Measurements from ENCODE around the gene ENHO. TPM values are rescaled to one million over a fixed set of nuclear protein-coding genes. Genes with fewer than 3 reads are reported as not detected.

ENHO gene
- total and polyA plus RNA-seq, 2 donors (not counting 1 experiment from before 2014, with no cell fraction given), result not detected

- TF ChIP-seq EZH2 (IDR thresholded peaks at IDR 0.05; ENCODE audit: borderline replicate concordance, insufficient read depth, low read depth, low read length, poor library complexity, severe bottlenecking) (no peak), CTCF (IDR thresholded peaks at IDR 0.05) (no peak)
- Histone ChIP-seq H3K27me3 (replicated peaks in 1 of 4; ENCODE audit: control extremely low read depth in 1 of 4, control insufficient read depth in 3 of 4, insufficient read depth in 4 of 4, low read length in 3 of 4) (peaks cover 0 to 12% (median 3%) of the 10 kb centered on the region in 4 experiments), H2AFZ (ENCODE audit: insufficient read depth, low read depth, low read length, poor library complexity, severe bottlenecking) (no peak overlapping the region), H3K9ac (ENCODE audit: low read length) (no peak overlapping the region), H3K4me3 (ENCODE audit: control extremely low read depth in 1 of 5, extremely low read depth in 1 of 5, insufficient read depth in 1 of 5, low read depth in 2 of 5, low read length in 4 of 5) (no peak overlapping the region), H4K20me1 (ENCODE audit: control insufficient read depth, insufficient read depth, low read length, poor library complexity, severe bottlenecking) (no peaks in the 10 kb centered on the region), H3K4me2 (replicated peaks; ENCODE audit: low read depth, low read length, poor library complexity, severe bottlenecking) (no peak overlapping the region), H3K27ac (ENCODE audit: low read length in 2 of 2) (no peak overlapping the region), H3K9me3 (ENCODE audit: control extremely low read depth in 1 of 3, control insufficient read depth in 2 of 3, insufficient read depth in 1 of 3, low read length in 2 of 3) (peaks cover 0 to 6% (median 0%) of the 10 kb centered on the region in 3 donors), H3K79me2 (ENCODE audit: control insufficient read depth, insufficient read depth, low read length) (no peaks in the 10 kb centered on the region), H3K36me3 (replicated peaks in 1 of 2; ENCODE audit: control extremely low read depth in 1 of 2, control insufficient read depth in 1 of 2, extremely low read depth in 1 of 2, insufficient read depth in 2 of 2, low read length in 1 of 2) (no peaks in the 10 kb centered on the region), H3K4me1 (ENCODE audit: control insufficient read depth in 2 of 2, insufficient read depth in 2 of 2, low read length in 2 of 2) (no peaks in the 10 kb centered on the region)
- WGBS (ENCODE audit: insufficient coverage), result 83% methylated on average over 22 of the region's 23 CpGs
- ChIA-PET POLR2A (no interaction called here), CTCF (no interaction called here)
- Mint-ChIP-seq H3K27me3 (peaks cover 43% of the 10 kb centered on the region), H3K4me1 (no peaks in the 10 kb centered on the region), H3K9me3 (ENCODE audit: insufficient read depth) (no peaks in the 10 kb centered on the region), H3K27ac (no peak overlapping the region), H3K4me3 (no peak overlapping the region)
- DNase-seq (no peak), ATAC-seq (ENCODE audit: low read depth) (no peak)
- intact Hi-C loops (cut with micrococcal nuclease), result no loop called here
Measured at GRCh38 chr9:34555002-34555348, 32.2 kb upstream of the ENHO start.

DNA sequence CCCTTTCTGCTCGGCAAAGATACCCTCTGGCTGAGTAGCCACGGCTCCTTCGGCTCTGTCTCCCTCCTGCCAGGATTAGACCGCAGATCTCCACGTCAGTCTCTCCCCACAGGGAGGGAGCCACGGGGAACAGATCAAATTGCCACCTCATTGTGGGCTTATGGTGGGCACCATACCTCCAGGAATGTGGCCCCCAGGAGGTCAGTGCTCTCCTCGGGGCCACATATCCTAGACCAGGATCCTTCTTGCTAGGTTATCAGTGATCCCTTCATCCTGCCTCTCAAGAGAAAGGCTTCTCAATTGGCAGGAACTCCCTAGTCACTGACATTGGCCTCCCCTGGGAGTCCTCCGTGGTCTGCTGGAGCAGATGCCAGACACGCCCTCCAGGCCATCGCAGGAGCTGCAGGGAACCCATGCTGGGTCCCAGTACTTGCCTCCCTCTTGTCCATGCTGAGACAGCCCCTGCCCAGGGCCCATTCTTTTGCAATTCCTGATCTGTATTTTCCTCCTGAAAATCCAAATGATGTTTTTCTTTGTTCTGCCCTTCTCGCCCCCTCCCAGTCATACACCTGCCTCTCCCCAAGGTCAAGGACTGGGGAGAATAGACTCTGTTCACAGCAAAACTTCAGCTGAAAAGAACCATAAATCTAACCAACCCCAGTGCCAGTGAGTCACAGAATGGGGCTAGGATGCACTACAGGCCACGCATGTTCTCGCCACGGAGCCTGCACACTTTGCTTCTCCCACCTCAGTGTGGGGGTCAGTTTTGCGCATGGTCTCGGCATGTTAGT is 31.6 kb upstream of the ENHO start:
- Histone ChIP-seq H3K36me3 (replicated peaks in 1 of 2; ENCODE audit: control extremely low read depth in 1 of 2, control insufficient read depth in 1 of 2, extremely low read depth in 1 of 2, insufficient read depth in 2 of 2, low read length in 1 of 2) (no peaks in the 10 kb centered on the region), H3K27ac (ENCODE audit: low read length in 2 of 2) (no peak overlapping the region), H3K4me2 (replicated peaks; ENCODE audit: low read depth, low read length, poor library complexity, severe bottlenecking) (no peak overlapping the region), H3K79me2 (ENCODE audit: control insufficient read depth, insufficient read depth, low read length) (no peaks in the 10 kb centered on the region), H3K27me3 (replicated peaks in 1 of 4; ENCODE audit: control extremely low read depth in 1 of 4, control insufficient read depth in 3 of 4, insufficient read depth in 4 of 4, low read length in 3 of 4) (peaks cover 0 to 9% (median 3%) of the 10 kb centered on the region in 4 experiments), H3K9ac (ENCODE audit: low read length) (no peak overlapping the region), H3K4me1 (ENCODE audit: control insufficient read depth in 2 of 2, insufficient read depth in 2 of 2, low read length in 2 of 2) (no peaks in the 10 kb centered on the region), H2AFZ (ENCODE audit: insufficient read depth, low read depth, low read length, poor library complexity, severe bottlenecking) (no peak overlapping the region), H3K9me3 (ENCODE audit: control extremely low read depth in 1 of 3, control insufficient read depth in 2 of 3, insufficient read depth in 1 of 3, low read length in 2 of 3) (peaks cover 0 to 6% (median 0%) of the 10 kb centered on the region in 3 donors), H3K4me3 (ENCODE audit: control extremely low read depth in 1 of 5, extremely low read depth in 1 of 5, insufficient read depth in 1 of 5, low read depth in 2 of 5, low read length in 4 of 5) (no peak overlapping the region), H4K20me1 (ENCODE audit: control insufficient read depth, insufficient read depth, low read length, poor library complexity, severe bottlenecking) (no peaks in the 10 kb centered on the region)
- Mint-ChIP-seq H3K27ac (no peak overlapping the region), H3K4me1 (no peaks in the 10 kb centered on the region), H3K27me3 (peaks cover 40% of the 10 kb centered on the region), H3K9me3 (ENCODE audit: insufficient read depth) (no peaks in the 10 kb centered on the region), H3K4me3 (no peak overlapping the region)
- DNase-seq (no peak), ATAC-seq (ENCODE audit: low read depth) (no peak)
- POLR2A ChIA-PET, result no interaction called here
- no peak for TF ChIP-seq EZH2 (IDR thresholded peaks at IDR 0.05; ENCODE audit: borderline replicate concordance, insufficient read depth, low read depth, low read length, poor library complexity, severe bottlenecking)
- no peak for TF ChIP-seq CTCF (IDR thresholded peaks at IDR 0.05)
- intact Hi-C loops (cut with micrococcal nuclease), result no loop called here
- CTCF ChIA-PET, result no interaction called here
- WGBS (ENCODE audit: insufficient coverage), result 72% methylated on average over 16 of the region's 16 CpGs

All from B cell (primary cell).